Epithelial cell of prostate (primary cell): ENCODE data around the gene ACP3.

Source experiments
- DNase-seq: peaks from one replicate; pipeline ENCODE4 v3.0.0-alpha.2; 2011; ENCODE audit warnings: low read depth, low spot score
- H3K27ac ChIP-seq: fragments of 450-650 bp; 2 replicates; pipeline ENCODE4 v1.5.1; 2017; ENCODE audit warnings: mild to moderate bottlenecking

The ACP3 gene

GRCh38 chr3:132399054-132399929 lies 82.1 kb downstream of the ACP3 start:
- DNase-seq: no peak
- no peak overlapping the region for H3K27ac ChIP-seq

- H3K27ac ChIP-seq: no peak overlapping the region
- DNase-seq: no peak
These were observed 84.0 kb downstream of the ACP3 start for GRCh38 chr3:132401255-132401654.

- DNase-seq: no peak
These were observed 87.1 kb downstream of the ACP3 start for GRCh38 chr3:132404276-132404675.

GRCh38 chr3:132405188-132405587 lies 88.0 kb downstream of the ACP3 start:
- H3K27ac ChIP-seq: no peak overlapping the region
- no peak for DNase-seq

More at GRCh38 chr3:132404276-132404675, 87.1 kb downstream of the ACP3 start:
- H3K27ac ChIP-seq: no peak overlapping the region

GRCh38 chr3:132405609-132406299 lies 88.5 kb downstream of the ACP3 start:
- no peak for DNase-seq
- H3K27ac ChIP-seq: no peak overlapping the region

- DNase-seq: no peak
- no peak overlapping the region for H3K27ac ChIP-seq
These were observed 89.4 kb downstream of the ACP3 start for GRCh38 chr3:132406587-132406986.

- DNase-seq: no peak
These were observed 89.8 kb downstream of the ACP3 start for GRCh38 chr3:132407025-132407424.

More at GRCh38 chr3:132407025-132407424, 89.8 kb downstream of the ACP3 start:
- no peak overlapping the region for H3K27ac ChIP-seq
